IPS-NIHi7 (cell line): ENCODE data around the gene FZD8.
A peak's percentile ranks its signal among the peaks of the same experiment; 100 is the strongest.
"Not testable (repeated sequence)": the region's sequence is repeated elsewhere in the genome, so short reads cannot be mapped to it uniquely, and the experiment has no call there.

ENCODE experiments used
- DNase-seq: peaks from one replicate; pipeline ENCODE4 v3.0.0; 2012; ENCODE audit warnings: mixed read lengths; ENCODE audit errors: extremely low spot score

The FZD8 gene, protein sequence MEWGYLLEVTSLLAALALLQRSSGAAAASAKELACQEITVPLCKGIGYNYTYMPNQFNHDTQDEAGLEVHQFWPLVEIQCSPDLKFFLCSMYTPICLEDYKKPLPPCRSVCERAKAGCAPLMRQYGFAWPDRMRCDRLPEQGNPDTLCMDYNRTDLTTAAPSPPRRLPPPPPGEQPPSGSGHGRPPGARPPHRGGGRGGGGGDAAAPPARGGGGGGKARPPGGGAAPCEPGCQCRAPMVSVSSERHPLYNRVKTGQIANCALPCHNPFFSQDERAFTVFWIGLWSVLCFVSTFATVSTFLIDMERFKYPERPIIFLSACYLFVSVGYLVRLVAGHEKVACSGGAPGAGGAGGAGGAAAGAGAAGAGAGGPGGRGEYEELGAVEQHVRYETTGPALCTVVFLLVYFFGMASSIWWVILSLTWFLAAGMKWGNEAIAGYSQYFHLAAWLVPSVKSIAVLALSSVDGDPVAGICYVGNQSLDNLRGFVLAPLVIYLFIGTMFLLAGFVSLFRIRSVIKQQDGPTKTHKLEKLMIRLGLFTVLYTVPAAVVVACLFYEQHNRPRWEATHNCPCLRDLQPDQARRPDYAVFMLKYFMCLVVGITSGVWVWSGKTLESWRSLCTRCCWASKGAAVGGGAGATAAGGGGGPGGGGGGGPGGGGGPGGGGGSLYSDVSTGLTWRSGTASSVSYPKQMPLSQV

DNA sequence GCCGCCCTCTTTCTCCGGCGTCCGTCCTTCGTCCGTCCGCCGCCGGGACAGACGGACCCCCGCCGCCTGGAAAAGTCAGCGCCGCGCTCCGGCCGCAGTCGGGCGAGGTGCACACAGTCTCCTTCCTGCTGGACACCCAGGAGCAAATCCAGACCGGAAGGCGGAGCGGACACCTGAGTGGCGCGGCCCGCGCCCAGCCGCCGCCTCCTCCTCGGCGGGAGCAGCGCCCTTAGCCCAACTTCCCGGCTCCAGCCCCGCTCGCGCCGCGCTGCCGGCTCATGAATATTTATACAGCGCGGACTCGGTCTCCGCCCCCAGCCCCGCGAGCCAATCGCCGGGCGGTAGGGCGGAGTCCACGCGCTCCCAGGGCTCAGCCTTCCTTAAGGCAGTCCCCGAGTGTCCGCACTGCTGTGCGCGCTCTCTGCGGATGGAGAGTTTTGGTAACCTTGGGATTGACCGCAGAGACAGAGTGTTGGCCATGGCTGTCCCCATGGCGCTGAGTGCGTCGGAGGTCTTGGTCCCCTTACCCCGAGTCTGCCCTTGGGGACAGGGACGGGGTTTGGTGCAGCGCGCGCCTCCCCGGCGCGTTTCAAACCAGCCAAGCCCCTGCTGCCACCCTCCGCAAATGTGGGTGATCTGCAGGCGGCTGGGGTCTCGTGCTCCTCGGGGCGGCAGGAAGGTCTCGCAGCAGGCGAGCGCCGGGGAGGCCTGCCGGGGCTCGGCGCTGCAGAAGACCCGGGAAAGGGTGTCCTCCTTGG is at the start of gene FZD8:
FZD8 (minus strand) TSS at position 262 of the 758 bp plus-strand sequence. CDS start 867 bp downstream, outside the sequence.
- peak; percentile 86 for DNase-seq

DNA sequence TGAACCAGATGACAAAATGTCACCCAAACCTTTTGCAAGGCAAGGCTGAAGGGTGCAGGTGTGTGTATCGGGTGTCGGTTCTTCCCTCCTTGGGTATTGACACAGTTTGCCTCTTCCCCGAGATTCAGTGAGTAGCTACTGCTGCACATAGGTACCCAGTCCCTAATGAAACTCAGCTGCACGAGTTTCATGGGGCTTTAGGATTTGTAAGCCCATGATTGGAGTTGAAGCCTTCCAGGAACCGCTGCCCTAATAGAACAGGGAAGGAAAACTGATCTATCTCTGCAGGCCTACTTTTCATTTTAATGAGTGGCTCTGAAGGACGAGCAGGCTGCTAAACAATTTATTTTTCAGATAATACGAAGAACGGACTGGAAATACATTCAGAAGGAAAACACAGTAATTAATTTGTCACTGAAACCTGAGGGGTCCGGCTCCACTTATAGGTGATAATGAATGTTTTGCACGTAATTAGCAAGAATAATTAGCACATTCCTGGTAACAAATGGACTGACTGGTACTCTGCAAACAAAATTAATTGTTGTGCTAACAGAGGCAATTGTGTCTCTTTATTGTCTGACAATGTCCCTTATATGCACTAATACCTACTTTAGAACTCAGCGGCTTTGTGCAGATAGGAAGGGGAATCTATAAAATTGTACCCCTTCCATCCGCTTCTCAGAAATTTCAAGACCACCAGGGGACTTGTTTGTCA is 49.6 kb upstream of the FZD8 start:
- DNase-seq: no peak

DNA sequence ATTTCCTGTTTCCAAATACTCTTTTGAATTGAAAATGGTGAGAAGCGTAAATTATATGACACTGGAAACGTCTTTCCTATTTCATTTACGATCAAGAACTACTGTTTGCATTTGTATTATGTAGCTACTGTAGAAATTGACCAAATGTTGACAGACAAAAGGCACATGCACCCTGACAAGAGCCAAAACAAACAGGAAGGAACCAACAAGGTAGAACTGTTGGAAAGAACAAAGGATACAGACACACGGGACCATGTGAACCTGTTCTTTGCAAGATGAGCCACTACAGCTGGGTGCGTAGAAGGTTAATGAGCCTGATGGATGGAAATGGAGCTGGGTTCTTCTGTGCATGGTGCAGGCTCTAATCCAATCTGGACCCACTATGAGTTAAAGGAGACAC is 48.4 kb upstream of the FZD8 start:
- DNase-seq: no peak

DNA sequence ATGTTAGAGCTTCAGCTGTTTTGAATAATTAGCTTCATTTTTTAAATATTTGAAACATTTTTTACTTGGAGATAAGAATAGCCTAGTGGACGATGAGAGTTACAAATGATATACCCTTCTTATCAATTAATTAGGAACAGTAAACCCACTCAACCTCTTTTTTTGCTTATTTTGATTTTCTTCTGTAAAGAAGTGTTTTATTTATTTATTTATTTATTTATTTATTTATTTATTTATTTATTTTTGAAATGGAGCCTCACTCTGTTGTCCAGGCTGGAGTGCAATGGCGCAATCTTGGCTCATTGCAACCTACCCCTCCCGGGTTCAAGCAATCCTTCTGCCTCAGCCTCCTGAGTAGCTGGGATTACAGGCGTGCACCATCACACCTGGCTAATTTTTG is 43.8 kb upstream of the FZD8 start:
- not testable (repeated sequence) for DNase-seq

DNA sequence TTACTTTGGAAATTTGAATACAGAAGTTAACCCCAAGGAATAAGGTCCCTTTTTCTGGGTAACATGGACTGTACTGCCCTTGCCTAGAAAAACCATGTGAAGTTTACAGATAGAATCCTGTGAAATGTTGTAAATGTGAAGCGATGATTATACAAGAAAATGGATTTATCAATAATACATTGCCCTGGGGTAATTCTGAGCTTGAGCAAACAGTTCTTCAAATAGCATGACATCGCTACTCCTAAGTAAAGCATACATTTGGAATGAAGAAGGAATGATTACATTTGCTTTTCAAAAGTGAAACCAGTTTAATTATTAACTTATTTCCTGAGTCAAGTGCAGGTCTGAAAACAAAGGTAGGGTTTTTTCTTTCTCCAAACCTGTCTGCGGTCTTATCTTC is 43.3 kb upstream of the FZD8 start:
- DNase-seq: no peak

- DNase-seq: no peak
Measured at GRCh38 chr10:35684586-35684985, 42.5 kb upstream of the FZD8 start.

- no peak for DNase-seq
Measured at GRCh38 chr10:35675846-35676245, 33.8 kb upstream of the FZD8 start.

DNA sequence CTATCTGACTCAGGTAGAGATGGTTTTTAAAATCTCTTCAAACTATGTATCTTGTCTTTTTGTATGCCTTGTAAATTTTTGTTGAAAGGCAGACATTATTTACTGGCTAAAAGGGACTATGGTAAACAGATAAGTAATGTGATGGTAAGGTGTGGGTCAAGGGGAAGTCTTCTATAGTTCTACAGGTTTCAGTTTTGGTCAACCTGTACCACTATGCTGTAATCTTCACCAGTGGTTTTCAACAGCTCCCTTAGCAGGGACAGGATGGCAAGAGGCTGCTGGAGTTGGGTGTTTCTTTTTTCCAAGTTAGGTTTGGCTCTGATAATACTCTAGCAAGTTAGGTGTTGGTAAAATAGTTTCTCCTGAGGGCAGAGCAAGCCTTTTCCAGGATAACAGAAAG is 32.7 kb upstream of the FZD8 start:
- no peak for DNase-seq

DNA sequence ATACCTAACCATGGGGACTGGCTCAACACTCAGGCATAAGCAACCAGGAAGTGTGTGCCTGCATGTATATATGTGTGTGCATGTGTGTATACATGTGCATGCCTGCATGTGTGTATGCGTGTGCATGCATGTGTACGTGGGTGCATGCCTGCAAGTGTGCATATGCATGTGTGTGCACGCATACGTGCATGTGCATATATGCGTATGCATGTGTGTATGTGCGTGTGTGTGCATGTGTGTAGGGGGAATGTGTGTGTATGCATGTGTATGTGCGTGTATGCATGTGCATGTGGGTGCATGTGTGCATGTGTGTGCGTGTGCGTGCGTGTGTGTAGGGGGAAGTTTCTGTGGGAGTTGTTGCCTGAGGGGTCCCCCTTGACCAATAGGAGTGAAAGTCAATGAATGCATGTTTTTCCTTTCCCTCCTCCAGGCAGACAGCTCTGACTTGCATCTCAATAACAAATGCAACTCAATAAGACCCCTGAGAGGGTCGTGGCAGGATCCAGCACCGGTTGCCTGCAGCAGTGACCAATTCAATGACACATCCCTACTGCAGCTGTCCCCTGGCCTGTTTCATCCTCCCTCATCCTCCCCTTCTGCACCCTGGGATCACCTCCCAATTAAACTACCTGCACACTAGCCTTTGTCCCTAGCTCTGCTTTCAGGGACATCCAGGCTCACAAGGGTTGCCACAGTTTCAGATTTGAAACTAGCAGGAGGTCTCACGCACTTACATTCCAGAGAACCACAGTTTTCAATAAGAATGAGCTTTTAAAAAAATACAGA is 27.0 kb upstream of the FZD8 start:
- DNase-seq: peak; percentile 18

DNA sequence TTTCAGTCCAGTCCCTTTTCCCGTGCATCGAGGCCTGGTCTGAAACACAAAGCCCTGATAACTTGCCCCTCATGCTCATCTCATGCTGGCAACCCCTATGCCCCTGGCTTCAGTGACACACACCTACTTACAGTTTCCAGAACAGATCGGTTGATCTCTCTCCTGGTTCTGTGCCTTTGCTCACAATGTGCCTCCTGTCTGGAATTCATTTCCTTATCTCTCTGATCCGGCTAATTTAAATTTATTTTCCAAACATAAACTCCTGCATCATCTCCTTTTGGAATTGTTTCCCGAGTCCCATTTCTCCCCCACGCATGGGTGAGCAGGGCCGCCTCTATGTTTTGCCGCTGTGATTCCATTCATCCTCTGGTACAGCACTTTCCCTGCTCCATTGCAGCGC is 25.9 kb upstream of the FZD8 start:
- DNase-seq: no peak

DNA sequence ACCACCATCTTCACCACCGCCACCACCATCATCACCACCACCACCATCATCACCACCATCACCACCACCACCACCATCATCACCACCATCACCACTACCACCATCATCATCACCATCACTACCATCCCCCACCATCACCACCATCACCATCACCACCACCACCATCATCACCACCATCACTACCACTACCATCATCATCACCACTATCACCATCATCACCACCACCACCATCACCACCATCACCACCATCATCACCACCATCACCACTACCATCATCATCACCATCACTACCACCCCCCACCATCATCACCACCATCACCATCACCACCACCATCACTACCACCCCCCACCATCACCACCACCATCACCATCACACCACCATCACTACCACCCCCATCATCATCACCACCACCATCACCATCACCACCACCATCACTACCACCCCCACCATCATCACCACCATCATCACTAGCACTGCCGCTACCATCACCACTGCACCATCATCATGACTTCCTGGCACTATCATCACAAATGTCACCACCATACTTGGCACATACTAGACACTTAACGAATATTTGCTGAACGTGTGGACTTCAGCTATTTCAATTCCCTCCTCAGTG is 25.3 kb upstream of the FZD8 start:
- DNase-seq: no peak

- no peak for DNase-seq
Measured at GRCh38 chr10:35661236-35661635, 19.1 kb upstream of the FZD8 start.

DNA sequence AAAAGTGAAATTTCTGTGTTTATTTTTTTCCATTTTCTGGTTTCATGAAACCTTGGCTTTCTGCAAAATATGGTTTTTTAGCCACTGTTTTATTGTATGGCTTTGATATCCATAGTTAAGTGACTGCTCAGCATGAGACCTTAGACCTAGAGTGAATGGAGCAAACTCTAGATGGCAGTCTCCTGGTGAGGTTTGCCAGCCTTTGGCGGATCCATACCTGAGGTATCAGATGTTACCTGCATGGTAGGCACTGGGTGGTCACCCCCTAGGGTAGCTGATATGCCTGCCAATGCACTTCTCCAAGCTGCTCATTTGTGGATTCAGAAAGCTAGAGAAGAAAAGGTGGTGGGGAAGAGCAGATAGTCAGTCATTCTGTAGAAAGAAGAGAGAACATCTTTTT is 17.4 kb upstream of the FZD8 start:
- no peak for DNase-seq

- DNase-seq: no peak
Measured at GRCh38 chr10:35657621-35658020, 15.5 kb upstream of the FZD8 start.

DNA sequence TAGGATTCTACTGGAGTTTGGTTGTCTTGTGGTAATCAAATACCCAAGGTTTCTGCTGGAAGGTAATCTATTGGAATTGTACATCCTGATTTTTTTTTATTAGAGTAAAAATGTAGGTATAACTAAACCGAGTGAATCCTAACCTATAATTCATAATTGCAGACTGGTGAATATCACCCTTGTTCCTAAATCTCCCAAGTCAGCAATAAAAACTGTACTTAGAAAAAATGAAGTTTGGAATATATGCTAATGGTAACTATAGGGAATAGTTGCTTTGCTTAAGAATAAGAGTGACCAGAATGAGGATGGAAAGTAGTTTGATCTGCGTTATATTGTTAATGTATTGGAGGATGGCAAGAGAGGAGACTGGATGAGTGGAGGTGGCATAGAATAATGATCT is 10.7 kb upstream of the FZD8 start:
- DNase-seq: no peak

DNA sequence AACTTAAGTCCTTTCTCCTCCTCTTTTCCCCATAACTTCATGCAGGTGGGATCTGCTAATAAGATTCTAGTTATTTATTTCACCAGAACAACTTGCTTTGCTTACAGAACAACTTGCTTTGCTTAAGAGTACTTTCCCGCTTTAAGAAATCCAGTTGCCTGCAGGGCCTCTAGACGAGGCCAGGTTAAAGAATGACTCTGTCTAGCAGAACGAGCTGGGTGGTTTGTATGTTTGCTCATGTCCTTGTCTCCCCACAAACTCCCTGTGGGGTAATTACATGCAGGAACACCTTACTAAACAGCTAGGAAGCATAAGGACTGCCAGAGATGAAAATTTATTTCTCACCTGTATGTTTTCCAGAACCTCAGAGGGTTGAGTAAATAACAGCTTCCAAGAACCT is 8.8 kb upstream of the FZD8 start:
- no peak for DNase-seq

DNA sequence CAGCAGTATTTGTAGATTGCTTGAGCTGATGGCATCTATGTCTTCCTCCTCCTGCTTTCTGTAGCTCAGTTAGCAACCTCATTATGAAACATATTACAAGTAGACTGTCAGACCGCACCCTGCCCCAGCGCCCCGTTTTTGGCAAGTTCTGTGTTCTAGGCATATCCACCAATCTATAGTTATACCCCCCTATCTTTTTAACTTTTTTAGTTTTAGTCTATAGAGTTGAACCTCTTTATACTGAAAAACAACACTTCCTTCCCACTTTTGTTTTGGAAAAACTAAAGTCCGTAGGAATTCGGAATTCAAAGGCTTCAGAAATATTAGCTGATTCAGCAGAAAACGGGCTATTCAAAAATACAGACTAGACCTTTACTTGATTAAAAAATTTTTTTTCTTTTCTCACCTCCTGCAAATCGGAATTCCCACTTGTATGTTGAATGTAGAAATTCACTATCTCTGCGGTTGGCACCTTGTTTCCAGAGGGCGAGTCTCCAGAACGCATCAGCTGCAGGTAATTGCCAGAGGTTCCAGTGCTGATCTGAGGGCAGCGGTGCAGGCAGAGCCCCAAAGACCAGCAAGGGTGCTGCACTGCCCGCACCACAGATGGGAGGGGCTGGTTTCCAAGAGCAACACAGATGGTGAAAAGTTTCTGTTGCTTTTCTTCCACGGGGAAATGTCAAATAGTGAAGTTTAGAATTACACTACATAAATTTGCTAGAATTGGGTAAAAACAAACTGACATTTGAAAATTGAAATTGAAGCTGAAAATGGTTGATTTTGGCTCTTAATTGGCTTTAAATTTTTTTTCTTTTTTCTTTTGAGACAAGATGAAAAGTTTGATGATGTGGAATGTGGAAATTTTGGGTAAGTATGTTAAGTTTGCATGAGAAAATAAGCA is 2.2 kb upstream of the FZD8 start:
- DNase-seq: no peak

GRCh38 chr10:35643151-35644049 is 1.3 kb upstream of the FZD8 start:
- peak; percentile 66 for DNase-seq

DNA sequence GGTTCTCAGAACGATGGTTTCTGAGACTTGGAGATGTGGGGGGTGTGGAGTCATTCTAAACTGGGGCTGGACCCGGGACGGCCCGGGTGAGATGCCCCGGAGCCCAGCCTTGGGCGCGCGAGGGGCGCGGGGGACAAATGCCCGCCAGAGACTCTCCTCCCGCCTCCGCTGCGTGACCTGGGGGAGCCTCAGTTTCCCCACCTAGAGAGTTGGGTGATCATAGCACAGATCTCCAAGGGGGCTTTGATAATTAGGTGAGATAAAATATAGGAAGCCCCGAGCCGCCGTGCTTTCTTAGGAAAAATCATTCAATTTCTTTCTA is 658 bp upstream of the FZD8 start:
- no peak for DNase-seq
